DOHH2 (cell line): ENCODE data around the gene EIF3I.

ENCODE experiments used
- H3F3A ChIP-seq: fragments of 200-600 bp; sonication (generic), shearing (Covaris generic); 2 replicates; pipeline ENCODE4 v1.6.0; 2016; ENCODE audit warnings: antibody characterized with exemption, mild to moderate bottlenecking; ENCODE audit not compliant: control insufficient read depth, insufficient read depth
- H3K27ac ChIP-seq: fragments of 200-600 bp; sonication (generic); 2 replicates; pipeline ENCODE4 v1.5.1; 2014; ENCODE audit warnings: low read depth, mild to moderate bottlenecking, low read length, moderate library complexity
- H3K27me3 ChIP-seq: fragments of 200-600 bp; sonication (generic); 2 replicates; pipeline ENCODE4 v1.6.1; 2014; ENCODE audit warnings: mild to moderate bottlenecking, low read length, mixed read lengths; ENCODE audit not compliant: control insufficient read depth
- H3K36me3 ChIP-seq: fragments of 200-600 bp; sonication (generic); 2 replicates; pipeline ENCODE4 v1.6.1; 2014; ENCODE audit warnings: mild to moderate bottlenecking, low read length, moderate library complexity, mixed read lengths; ENCODE audit not compliant: control insufficient read depth
- H3K4me1 ChIP-seq: fragments of 200-600 bp; sonication (generic); 2 replicates; pipeline ENCODE4 v1.6.1; 2014; ENCODE audit warnings: mild to moderate bottlenecking, low read length, mixed read lengths; ENCODE audit not compliant: control insufficient read depth
- H3K4me2 ChIP-seq: fragments of 200-600 bp; sonication (generic); 2 replicates; pipeline ENCODE4 v1.6.0; 2014; ENCODE audit warnings: mild to moderate bottlenecking, low read length, moderate library complexity
- H3K4me3 ChIP-seq: fragments of 200-600 bp; sonication (generic); 2 replicates; pipeline ENCODE4 v1.5.1; 2014; ENCODE audit warnings: mild to moderate bottlenecking, low read length, mixed read lengths
- H3K79me2 ChIP-seq: fragments of 200-600 bp; sonication (generic); 2 replicates; pipeline ENCODE4 v1.6.1; 2014; ENCODE audit warnings: mild to moderate bottlenecking, low read length, mixed read lengths; ENCODE audit not compliant: control insufficient read depth
- H3K9me2 ChIP-seq: fragments of 200-600 bp; sonication (generic); replicated peaks from 2 replicates; pipeline ENCODE4 v1.6.1; 2014; ENCODE audit warnings: mild to moderate bottlenecking, low read length, mixed read lengths; ENCODE audit not compliant: control insufficient read depth
- H3K9me3 ChIP-seq: fragments of 200-600 bp; sonication (generic); 2 replicates; pipeline ENCODE4 v1.6.1; 2014; ENCODE audit warnings: antibody characterized with exemption, low read length, mixed read lengths; ENCODE audit not compliant: control insufficient read depth, insufficient read depth
- H4K20me1 ChIP-seq: fragments of 200-600 bp; sonication (generic); 2 replicates; pipeline ENCODE4 v1.6.0; 2014; ENCODE audit warnings: low read depth, mild to moderate bottlenecking, antibody characterized with exemption, low read length, moderate library complexity; ENCODE audit not compliant: control insufficient read depth, insufficient read depth
- EZH2phosphoT487 ChIP-seq: fragments of 200-600 bp; sonication (generic); IDR thresholded peaks from 2 replicates; pipeline ENCODE4 v1.6.1; 2017; ENCODE audit warnings: borderline replicate concordance, mild to moderate bottlenecking, antibody characterized with exemption, low read length, moderate library complexity, mixed read lengths
- TF ChIP-seq, protein P1 (sequence below): fragments of 200-600 bp; sonication (generic); IDR thresholded peaks from one replicate; pipeline ENCODE4 v1.5.1; 2014; ENCODE audit warnings: antibody characterized with exemption, mild to moderate bottlenecking, low read depth, low read length; ENCODE audit not compliant: poor library complexity, severe bottlenecking

EIF3I gene

DNA sequence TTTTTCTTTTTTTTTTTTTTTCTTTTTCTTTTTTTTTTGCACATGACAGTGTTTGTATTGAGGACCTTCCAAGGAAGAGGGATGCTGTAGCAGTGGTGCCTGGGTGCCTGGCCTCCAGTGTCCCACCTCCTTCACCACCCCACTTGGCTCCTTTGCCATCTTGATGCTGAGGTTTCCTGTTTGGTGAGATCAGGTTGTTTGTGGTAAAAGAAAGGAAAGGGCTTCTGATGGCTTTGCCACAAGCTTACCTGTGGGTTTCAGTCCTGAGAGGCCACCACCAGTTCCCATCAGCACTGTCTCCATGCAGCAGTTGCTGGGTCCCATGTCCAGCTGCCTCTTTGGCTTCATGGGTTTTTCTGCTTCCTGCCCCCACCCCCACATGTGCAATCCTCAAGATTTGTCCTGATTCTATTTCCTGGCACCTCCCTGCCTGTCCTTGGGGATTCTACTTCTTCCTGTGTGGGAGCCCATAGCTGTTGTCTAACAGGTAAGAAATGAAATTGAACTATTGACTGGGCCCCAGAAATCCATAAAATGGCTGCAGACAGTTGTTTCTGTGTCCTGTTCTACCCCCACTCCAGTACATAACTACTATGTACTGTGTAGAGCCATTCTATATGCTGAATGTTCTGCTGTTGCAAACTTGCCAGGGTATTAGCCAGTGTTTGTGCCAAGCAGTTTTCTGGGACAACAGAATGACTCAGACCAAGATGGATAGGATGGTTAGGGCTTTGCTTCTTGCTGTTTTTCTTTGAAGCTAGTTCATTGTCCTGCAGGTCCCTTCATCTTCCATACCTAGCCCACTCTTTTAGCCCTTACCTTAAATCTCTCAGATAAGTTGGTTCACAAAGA is 26.0 kb upstream of the EIF3I start:
- no peaks in the 10 kb centered on the region for H3K9me3 ChIP-seq
- H3K4me1 ChIP-seq, result peaks cover 22% of the 10 kb centered on the region
- no peaks in the 10 kb centered on the region for H3K27me3 ChIP-seq
- no peak overlapping the region for H3K4me2 ChIP-seq
- H4K20me1 ChIP-seq, result no peaks in the 10 kb centered on the region
- no peak for TF ChIP-seq EZH2phosphoT487
- TF ChIP-seq, protein P1, sequence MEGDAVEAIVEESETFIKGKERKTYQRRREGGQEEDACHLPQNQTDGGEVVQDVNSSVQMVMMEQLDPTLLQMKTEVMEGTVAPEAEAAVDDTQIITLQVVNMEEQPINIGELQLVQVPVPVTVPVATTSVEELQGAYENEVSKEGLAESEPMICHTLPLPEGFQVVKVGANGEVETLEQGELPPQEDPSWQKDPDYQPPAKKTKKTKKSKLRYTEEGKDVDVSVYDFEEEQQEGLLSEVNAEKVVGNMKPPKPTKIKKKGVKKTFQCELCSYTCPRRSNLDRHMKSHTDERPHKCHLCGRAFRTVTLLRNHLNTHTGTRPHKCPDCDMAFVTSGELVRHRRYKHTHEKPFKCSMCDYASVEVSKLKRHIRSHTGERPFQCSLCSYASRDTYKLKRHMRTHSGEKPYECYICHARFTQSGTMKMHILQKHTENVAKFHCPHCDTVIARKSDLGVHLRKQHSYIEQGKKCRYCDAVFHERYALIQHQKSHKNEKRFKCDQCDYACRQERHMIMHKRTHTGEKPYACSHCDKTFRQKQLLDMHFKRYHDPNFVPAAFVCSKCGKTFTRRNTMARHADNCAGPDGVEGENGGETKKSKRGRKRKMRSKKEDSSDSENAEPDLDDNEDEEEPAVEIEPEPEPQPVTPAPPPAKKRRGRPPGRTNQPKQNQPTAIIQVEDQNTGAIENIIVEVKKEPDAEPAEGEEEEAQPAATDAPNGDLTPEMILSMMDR, result no peak
- no peaks in the 10 kb centered on the region for H3K79me2 ChIP-seq
- H3F3A ChIP-seq, result peaks cover 9% of the 10 kb centered on the region; the same call in 1 of the 2 replicates
- peaks cover 73% of the 10 kb centered on the region for H3K36me3 ChIP-seq
- no peaks in the 10 kb centered on the region for H3K9me2 ChIP-seq
- no peak overlapping the region for H3K4me3 ChIP-seq
- no peak overlapping the region for H3K27ac ChIP-seq

DNA sequence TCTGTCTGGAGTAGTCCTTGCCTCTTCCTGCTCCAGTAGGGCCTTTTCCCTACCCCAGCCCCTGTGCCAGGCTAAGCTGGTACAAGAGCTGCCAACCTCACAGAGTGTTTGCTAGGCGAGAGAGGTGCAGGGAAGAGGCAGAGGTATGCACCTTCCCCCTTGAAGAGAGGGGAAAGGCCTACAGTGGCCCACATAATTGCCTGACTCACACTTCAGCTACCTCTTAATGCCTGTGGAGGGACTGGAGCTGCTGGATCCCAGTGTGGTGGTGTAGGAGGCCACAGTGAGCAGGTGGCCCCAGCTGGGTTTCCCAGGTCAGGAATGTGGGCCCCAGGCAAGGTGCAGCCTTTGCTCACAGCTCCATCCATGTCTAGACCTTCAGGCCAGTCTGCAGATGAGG is 25.1 kb upstream of the EIF3I start:
- peaks cover 31% of the 10 kb centered on the region for H3K4me1 ChIP-seq
- H3K4me2 ChIP-seq, result no peak overlapping the region
- peaks cover 64% of the 10 kb centered on the region for H3K36me3 ChIP-seq
- H3F3A ChIP-seq, result peaks cover 9% of the 10 kb centered on the region; the same call in 1 of the 2 replicates
- H4K20me1 ChIP-seq, result no peaks in the 10 kb centered on the region
- TF ChIP-seq, protein P1, result no peak
- no peak for TF ChIP-seq EZH2phosphoT487
- no peaks in the 10 kb centered on the region for H3K9me2 ChIP-seq
- no peaks in the 10 kb centered on the region for H3K27me3 ChIP-seq
- no peak overlapping the region for H3K27ac ChIP-seq
- no peak overlapping the region for H3K4me3 ChIP-seq
- H3K79me2 ChIP-seq, result no peaks in the 10 kb centered on the region
- H3K9me3 ChIP-seq, result no peaks in the 10 kb centered on the region

DNA sequence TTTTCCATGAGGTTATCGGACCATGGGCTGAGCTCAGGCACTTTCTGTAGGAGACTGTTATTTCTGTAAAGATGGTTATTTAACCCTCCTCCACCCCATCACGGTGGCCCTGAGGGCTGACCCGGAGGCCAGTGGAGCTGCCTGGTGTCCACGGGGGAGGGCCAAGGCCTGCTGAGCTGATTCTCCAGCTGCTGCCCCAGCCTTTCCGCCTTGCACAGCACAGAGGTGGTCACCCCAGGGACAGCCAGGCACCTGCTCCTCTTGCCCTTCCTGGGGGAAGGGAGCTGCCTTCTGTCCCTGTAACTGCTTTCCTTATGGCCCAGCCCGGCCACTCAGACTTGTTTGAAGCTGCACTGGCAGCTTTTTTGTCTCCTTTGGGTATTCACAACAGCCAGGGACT is 24.4 kb upstream of the EIF3I start:
- no peaks in the 10 kb centered on the region for H3K27me3 ChIP-seq
- no peak overlapping the region for H3K4me3 ChIP-seq
- no peaks in the 10 kb centered on the region for H3K79me2 ChIP-seq
- no peaks in the 10 kb centered on the region for H3K9me3 ChIP-seq
- no peak overlapping the region for H3K4me2 ChIP-seq
- TF ChIP-seq, protein P1, result no peak
- TF ChIP-seq EZH2phosphoT487, result no peak
- no peak overlapping the region for H3K27ac ChIP-seq
- H4K20me1 ChIP-seq, result no peaks in the 10 kb centered on the region
- H3K36me3 ChIP-seq, result peaks cover 56% of the 10 kb centered on the region
- no peaks in the 10 kb centered on the region for H3K9me2 ChIP-seq
- peaks cover 9% of the 10 kb centered on the region; the same call in 1 of the 2 replicates for H3F3A ChIP-seq
- peaks cover 36% of the 10 kb centered on the region for H3K4me1 ChIP-seq
